OCI-LY7 (cell line): Measurements from ENCODE around the gene BOLA3.

Experiments
- EZH2phosphoT487 ChIP-seq: fragments of 200-600 bp; sonication (generic); IDR thresholded peaks from 2 replicates; pipeline ENCODE4 v1.6.1; 2018; ENCODE audit warnings: low read depth, borderline replicate concordance, mild to moderate bottlenecking, mixed run types, antibody characterized with exemption, low read length, moderate library complexity, mixed read lengths
- TF ChIP-seq, protein P1 (sequence below): fragments of 200-600 bp; sonication (generic); conservative IDR thresholded peaks from 2 replicates; pipeline ENCODE4 v1.5.1; 2014; ENCODE audit warnings: mild to moderate bottlenecking, antibody characterized with exemption, low read length, moderate library complexity, mixed read lengths

DNA sequence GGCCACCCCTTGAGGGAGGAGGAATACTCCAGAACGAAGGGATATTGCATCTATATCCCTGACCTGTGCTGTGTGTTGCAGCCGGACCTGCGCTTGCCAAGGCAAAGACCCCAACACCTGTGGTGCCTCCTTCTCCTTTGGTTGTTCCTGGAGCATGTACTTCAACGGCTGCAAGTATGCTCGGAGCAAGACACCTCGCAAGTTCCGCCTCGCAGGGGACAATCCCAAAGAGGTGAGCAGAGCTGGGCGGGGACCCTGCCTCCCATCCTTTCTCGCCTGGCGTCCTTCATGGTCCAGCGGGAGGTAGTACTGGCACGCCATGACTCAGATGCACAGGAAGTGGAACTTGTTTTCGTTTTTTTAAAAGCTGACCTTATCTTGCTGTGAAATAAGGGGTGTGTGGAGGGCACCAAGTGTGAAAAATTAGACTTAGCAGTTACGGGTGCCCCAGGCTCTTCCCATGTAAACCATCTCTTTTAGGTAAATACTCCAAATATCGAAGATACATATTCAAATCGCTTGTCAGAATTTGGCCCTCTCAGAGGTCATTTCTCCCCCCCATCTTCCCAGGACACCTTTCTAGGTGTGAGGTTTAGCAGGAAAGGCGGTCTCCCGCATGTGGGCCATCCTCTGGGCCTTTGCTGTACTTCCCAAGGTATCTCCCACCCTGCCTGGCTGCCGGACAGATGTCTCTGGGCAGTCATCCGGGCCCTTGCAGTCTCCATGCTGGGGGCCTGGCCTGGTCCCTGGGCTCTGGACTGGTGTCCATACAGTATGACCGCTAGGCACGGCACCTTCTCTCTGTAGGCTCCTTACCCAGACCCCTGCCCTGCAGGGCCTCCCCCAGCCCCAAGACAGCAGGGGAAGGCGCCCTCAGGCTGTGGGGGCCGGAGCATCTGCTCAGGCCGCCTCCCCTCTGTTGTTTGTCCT lies 57.6 kb downstream of the BOLA3 start:
- TF ChIP-seq, protein P1, sequence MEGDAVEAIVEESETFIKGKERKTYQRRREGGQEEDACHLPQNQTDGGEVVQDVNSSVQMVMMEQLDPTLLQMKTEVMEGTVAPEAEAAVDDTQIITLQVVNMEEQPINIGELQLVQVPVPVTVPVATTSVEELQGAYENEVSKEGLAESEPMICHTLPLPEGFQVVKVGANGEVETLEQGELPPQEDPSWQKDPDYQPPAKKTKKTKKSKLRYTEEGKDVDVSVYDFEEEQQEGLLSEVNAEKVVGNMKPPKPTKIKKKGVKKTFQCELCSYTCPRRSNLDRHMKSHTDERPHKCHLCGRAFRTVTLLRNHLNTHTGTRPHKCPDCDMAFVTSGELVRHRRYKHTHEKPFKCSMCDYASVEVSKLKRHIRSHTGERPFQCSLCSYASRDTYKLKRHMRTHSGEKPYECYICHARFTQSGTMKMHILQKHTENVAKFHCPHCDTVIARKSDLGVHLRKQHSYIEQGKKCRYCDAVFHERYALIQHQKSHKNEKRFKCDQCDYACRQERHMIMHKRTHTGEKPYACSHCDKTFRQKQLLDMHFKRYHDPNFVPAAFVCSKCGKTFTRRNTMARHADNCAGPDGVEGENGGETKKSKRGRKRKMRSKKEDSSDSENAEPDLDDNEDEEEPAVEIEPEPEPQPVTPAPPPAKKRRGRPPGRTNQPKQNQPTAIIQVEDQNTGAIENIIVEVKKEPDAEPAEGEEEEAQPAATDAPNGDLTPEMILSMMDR, result no peak
- TF ChIP-seq EZH2phosphoT487, result no peak
